Activated naive CD4-positive, alpha-beta T cell treated with anti-CD3 and anti-CD28 coated beads, Interleukin-2, amount 10 ng/mL, durations not matched to agents 7 days and 5 days (primary cell): ENCODE results near the gene LSM3.

Source experiments
- CTCF ChIA-PET: fragments of 350-600 bp; sonication (Branson Sonifier 250); formaldehyde crosslinking; loops from one replicate; lab custom pipeline; 2021; ENCODE audit warnings: antibody characterized with exemption; lab: Charles Lee
- DNase-seq: peaks from one replicate; pipeline ENCODE4 v3.0.0-alpha.2; 2020
- H3K27ac Mint-ChIP-seq: one replicate; pipeline ENCODE4 v1.8.0; 2021; ENCODE audit warnings: mild to moderate bottlenecking, moderate library complexity, mixed read lengths
- H3K27me3 Mint-ChIP-seq: one replicate; pipeline ENCODE4 v1.8.0; 2021; ENCODE audit warnings: mild to moderate bottlenecking, mixed read lengths
- H3K36me3 Mint-ChIP-seq: one replicate; pipeline ENCODE4 v1.8.0; 2021; ENCODE audit warnings: mixed read lengths
- H3K4me1 Mint-ChIP-seq: one replicate; pipeline ENCODE4 v1.8.0; 2021; ENCODE audit warnings: mixed read lengths
- H3K4me3 Mint-ChIP-seq: one replicate; pipeline ENCODE4 v1.8.0; 2021; ENCODE audit warnings: mild to moderate bottlenecking, moderate library complexity, mixed read lengths
- H3K9me3 Mint-ChIP-seq: one replicate; pipeline ENCODE4 v1.8.0; 2021; ENCODE audit warnings: mixed read lengths

LSM3 gene

DNA sequence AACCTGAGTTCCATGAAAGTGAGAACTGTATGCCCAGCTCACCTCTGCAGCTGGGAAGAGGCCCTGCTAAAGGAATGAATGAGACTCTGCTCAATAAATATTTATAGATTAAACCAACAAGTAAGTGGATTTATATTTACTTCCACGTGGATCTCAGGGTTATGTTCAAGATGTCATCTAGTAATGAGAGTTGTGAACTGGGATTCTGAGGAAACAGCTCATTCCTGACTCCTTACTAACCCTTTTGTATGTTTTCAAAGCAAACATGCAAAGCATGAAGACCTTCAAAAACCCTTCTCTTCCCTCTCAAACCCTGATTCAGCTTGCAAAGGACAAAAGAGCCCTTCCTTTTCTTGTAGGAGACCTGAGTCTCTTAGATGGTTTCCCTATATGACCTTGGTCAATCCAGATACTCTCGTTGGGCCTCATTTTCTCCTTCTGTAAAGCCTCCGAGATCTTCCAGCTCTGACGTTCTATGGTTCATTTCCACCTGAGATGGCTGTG is 53.4 kb downstream of the LSM3 start:
- Mint-ChIP-seq H3K4me1 (peaks cover 8% of the 10 kb centered on the region), H3K4me3 (no peak overlapping the region), H3K9me3 (peaks cover 3% of the 10 kb centered on the region), H3K27ac (no peak overlapping the region), H3K27me3 (peaks cover 37% of the 10 kb centered on the region), H3K36me3 (peaks cover 2% of the 10 kb centered on the region)
- no peak for DNase-seq
- CTCF ChIA-PET: interaction anchor here (0.8 to 3.0 kb wide), 6 partner anchors 11 to 231 kb away, joined by 4 to 22 read pairs (median 4); no protein-coding TSS in a partner anchor

DNA sequence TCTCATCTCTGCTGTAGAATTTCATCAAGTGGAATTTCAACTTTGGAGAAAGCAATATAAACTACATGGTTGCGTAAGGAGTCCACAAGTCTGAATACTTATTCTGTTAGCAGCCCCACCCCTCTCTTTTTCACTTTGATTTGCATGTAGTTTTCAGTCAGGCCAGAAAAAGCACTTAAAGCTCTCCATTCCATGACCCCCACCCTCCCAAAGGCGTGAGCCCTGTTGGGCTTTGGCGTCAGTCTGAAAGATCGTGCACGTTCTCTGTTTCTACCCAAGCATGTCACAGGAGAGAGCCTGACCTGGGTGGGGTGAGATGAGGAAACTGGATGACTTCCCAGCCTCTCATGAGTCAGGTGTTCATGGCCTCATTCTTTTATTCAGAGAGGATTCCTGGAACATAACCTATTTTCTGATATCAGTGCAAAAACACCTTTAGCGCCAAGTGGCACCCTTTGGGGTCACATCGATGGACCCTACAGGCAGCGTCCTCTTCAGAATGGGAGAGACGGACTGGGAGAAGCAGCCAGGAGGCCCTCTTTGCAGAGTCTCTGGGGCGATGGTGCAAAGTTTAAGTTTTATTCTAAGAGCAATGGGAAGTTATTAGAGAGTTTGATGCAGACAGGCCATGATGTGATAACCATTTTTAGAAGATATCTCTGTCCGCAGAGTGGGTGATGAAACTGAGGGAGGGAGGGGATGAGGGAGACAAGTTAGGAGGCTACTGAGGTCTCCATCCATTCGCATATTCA is 55.8 kb downstream of the LSM3 start:
- Mint-ChIP-seq H3K36me3 (peaks cover 2% of the 10 kb centered on the region), H3K27me3 (peaks cover 43% of the 10 kb centered on the region), H3K4me3 (no peak overlapping the region), H3K9me3 (peaks cover 3% of the 10 kb centered on the region), H3K27ac (no peak overlapping the region), H3K4me1 (peaks cover 8% of the 10 kb centered on the region)
- no peak for DNase-seq
- CTCF ChIA-PET: interaction anchor here (0.9 kb wide), 1 partner anchor 21 kb away, joined by 5 read pairs; no protein-coding TSS in a partner anchor

DNA sequence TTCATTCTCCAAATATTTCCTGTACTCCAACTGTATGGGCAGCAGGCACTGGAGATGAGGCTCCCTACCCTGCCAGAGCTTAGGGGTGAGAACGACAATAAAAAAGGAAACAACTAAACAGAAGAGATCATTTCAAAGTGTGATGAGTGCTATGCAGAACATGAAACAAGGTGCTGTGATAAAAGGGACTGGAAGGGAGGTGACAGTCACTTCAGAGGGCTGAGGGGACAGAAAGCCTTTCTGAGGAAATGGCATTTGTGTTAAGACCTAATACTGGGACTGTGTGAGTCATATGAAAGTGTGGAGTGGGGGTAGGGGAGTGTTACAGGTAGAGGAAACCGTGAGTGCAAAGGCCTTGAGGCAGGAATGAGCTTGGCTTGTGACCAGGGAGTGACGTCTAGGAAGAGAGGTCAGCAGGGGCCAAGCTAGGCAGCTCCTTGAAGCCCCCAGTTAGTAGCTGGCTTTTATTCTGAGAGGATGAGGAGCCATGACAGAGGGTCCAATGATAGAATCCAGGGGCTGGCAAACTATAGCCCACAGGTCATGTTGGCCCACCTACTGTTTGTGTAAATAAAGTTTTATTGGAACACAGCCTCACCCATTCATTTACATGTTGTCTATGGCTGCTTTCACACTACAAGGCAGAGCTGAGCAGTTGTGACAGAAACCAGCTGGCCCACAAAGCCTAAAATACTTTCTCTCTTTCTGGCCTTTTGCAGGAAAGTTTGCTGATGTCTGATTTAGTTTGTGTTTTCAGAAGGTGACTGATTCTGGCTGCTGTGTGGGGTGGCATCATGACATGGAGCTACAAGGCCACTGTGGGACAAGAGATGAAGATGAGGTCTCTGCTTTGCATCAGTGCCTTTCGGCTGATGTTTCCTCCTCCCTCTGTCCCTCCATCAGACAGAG is 56.6 kb downstream of the LSM3 start:
- Mint-ChIP-seq H3K9me3 (peaks cover 3% of the 10 kb centered on the region), H3K27me3 (peaks cover 43% of the 10 kb centered on the region), H3K36me3 (peaks cover 2% of the 10 kb centered on the region), H3K4me3 (no peak overlapping the region), H3K27ac (no peak overlapping the region), H3K4me1 (peaks cover 8% of the 10 kb centered on the region)
- no peak for DNase-seq
- CTCF ChIA-PET: interaction anchor here (0.9 kb wide), 2 partner anchors 22 to 24 kb away, joined by 3 to 5 read pairs; no protein-coding TSS in a partner anchor

DNA sequence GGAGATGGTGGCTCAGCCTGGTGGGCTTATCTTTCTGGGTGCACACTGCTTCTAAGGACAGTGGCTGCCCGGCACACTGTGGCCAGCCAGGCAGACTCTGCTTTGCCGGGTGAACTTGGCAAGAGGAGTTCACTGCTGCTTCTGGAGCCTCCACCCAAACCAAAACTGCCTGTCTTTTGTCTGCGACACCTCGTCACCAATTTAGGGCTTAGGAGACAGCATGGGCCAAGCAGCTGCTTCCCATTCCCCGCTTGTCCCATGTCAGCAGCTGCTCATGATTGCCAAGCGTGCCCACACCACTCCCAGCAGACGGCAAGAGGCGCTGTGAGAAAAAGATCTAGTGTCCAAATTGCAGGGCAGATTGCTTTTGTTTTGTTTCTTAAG is 57.3 kb downstream of the LSM3 start:
- Mint-ChIP-seq H3K27ac (no peak overlapping the region), H3K9me3 (peaks cover 3% of the 10 kb centered on the region), H3K27me3 (peaks cover 37% of the 10 kb centered on the region), H3K36me3 (peaks cover 2% of the 10 kb centered on the region), H3K4me1 (peaks cover 8% of the 10 kb centered on the region), H3K4me3 (no peak overlapping the region)
- no peak for DNase-seq
- CTCF ChIA-PET: interaction anchor here (0.7 to 0.9 kb wide), 2 partner anchors 25 to 36 kb away, joined by 3 to 4 read pairs; no protein-coding TSS in a partner anchor

DNA sequence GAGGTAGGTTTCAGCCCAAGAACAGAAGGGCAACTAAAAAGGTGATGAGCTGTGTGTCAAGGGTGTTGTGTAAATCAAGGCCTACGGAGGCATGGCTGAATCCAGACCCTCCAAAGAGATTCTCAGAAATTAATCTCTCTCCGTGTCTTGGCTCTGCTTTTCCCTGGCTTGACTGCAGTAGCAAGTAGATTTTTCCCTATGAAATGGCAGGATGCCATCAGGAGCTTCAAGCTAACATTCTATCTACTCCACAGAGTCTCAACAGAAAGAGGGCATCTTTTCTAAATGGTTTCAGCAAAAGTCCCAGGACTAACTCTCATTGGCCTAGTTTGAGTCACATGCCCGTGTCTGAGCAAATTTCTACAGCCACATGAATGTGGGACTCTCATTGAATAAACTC is 58.3 kb downstream of the LSM3 start:
- Mint-ChIP-seq H3K27ac (no peak overlapping the region), H3K36me3 (peaks cover 2% of the 10 kb centered on the region), H3K4me3 (no peak overlapping the region), H3K4me1 (peaks cover 8% of the 10 kb centered on the region), H3K9me3 (peaks cover 3% of the 10 kb centered on the region), H3K27me3 (peaks cover 30% of the 10 kb centered on the region)
- CTCF ChIA-PET: no interaction called here
- DNase-seq: no peak

DNA sequence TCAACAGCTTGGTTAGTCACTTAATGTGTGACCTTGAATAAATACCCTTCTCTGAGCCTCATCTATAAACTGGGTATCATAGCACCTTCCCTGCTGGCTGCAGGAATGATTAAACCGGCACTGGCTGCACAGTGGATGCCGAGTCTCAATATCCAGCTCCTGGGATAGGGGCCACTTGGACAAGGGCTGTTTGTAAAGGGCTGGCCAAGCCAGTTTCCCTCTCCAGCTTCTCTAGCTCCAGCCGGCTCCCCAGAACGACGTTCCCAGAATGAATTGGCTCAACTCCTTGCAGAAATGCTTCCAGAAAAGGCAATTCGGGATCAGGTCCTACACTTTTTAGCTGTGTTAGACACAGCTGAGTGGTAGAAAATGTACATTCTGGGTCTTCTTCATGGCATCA is 58.8 kb downstream of the LSM3 start:
- DNase-seq: no peak
- H3K9me3 Mint-ChIP-seq: peaks cover 3% of the 10 kb centered on the region
- no peak overlapping the region for H3K27ac Mint-ChIP-seq
- peaks cover 8% of the 10 kb centered on the region for H3K4me1 Mint-ChIP-seq
- peaks cover 2% of the 10 kb centered on the region for H3K36me3 Mint-ChIP-seq
- CTCF ChIA-PET: no interaction called here
- H3K27me3 Mint-ChIP-seq: peaks cover 26% of the 10 kb centered on the region
- H3K4me3 Mint-ChIP-seq: no peak overlapping the region

DNA sequence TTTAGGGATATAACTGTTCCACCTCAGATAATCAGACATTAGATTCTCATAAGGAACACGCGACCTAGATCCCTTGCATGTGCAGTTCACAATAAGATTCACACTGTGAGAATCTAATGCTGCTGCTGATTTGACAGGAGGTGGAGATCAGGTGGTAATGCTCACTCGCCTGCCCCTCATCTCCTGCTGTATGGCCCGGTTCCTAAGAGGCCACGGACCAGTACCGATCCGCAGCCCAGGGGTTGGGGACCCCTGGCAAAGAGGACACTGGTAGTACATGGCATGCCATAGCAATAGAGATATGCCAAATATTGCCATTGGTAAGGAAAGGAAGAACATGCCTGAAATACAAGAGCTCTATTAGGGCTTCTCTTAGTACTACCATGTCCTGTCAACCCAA is 59.7 kb downstream of the LSM3 start:
- Mint-ChIP-seq H3K27me3 (peaks cover 20% of the 10 kb centered on the region), H3K36me3 (no peaks in the 10 kb centered on the region), H3K4me3 (no peak overlapping the region), H3K9me3 (peaks cover 3% of the 10 kb centered on the region), H3K4me1 (peaks cover 3% of the 10 kb centered on the region), H3K27ac (no peak overlapping the region)
- DNase-seq: no peak
- CTCF ChIA-PET: interaction anchor here (1.1 to 1.2 kb wide), 2 partner anchors 35 to 224 kb away, joined by 3 to 4 read pairs; no protein-coding TSS in a partner anchor

DNA sequence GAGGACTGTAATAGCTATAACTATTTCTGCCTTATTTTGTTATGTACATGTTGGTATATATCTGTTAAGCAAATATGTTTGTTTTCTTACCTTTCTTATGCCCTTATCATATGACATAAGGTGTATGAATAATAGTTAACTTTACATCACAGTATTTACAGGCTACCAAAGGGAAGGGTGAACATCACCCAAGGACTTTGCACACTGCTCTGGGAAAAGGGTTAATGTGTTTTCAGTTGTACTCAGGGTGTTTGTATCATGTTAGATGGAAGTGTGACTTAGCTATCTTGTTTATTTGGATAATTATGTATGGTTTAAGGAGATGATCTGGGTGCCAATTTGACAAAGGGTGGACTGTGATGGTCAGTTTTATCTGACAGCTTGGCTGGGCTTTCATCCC is 60.3 kb downstream of the LSM3 start:
- no peaks in the 10 kb centered on the region for H3K4me1 Mint-ChIP-seq
- no peak overlapping the region for H3K27ac Mint-ChIP-seq
- H3K9me3 Mint-ChIP-seq: no peaks in the 10 kb centered on the region

DNA sequence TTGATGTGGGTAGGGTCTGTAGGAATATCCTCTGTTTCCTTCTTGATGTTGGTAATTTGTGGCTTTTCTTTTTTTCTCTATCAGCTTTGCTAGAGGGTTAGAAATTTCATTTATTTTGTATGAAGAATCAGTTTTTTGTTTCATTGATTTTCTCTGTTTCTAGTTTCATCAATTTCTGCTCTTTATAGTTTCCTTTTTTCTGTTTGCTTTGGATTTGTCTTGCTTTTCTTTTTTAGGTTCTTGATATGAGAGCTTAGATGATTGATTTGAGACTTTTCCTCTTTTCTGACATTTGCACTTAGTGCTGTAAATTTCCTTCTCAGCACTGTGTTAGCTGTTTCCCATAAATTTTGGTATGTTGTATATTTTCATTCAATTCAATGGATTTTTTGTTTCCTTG is 61.3 kb downstream of the LSM3 start:
- H3K27me3 Mint-ChIP-seq: peaks cover 17% of the 10 kb centered on the region
- H3K9me3 Mint-ChIP-seq: no peaks in the 10 kb centered on the region
- no peak overlapping the region for H3K27ac Mint-ChIP-seq
- H3K36me3 Mint-ChIP-seq: no peaks in the 10 kb centered on the region
- no peak overlapping the region for H3K4me3 Mint-ChIP-seq
- no peaks in the 10 kb centered on the region for H3K4me1 Mint-ChIP-seq
- DNase-seq: no peak
- CTCF ChIA-PET: no interaction called here

More for the DNA sequence above, 60.3 kb downstream of the LSM3 start:
- Mint-ChIP-seq H3K4me3 (no peak overlapping the region), H3K36me3 (no peaks in the 10 kb centered on the region), H3K27me3 (peaks cover 17% of the 10 kb centered on the region)
- DNase-seq: no peak
- CTCF ChIA-PET: interaction anchor here (1.1 to 1.2 kb wide), 2 partner anchors 35 to 223 kb away, joined by 3 to 4 read pairs; no protein-coding TSS in a partner anchor

DNA sequence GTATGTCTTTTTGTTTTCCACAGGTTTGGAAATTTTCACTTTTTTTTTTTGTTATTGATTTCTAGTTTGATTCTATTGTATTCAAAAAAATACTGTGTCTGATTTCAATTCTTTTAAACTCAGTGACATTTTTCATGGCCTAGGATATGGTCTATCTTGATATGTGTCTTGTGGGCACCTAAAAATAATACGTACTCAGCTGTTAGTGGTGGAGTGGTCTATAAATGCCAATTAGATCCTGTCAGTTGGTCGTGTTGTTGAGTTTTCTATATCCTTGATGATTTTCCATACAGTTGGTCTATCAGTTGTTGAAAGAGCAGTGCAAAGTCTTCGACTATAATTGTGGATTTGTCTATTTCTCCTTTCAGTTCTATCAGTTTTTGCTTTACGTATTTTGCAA is 61.7 kb downstream of the LSM3 start:
- Mint-ChIP-seq H3K9me3 (no peaks in the 10 kb centered on the region), H3K27ac (no peak overlapping the region), H3K27me3 (peaks cover 17% of the 10 kb centered on the region), H3K4me3 (no peak overlapping the region), H3K4me1 (no peaks in the 10 kb centered on the region), H3K36me3 (no peaks in the 10 kb centered on the region)
- no peak for DNase-seq
- CTCF ChIA-PET: no interaction called here

DNA sequence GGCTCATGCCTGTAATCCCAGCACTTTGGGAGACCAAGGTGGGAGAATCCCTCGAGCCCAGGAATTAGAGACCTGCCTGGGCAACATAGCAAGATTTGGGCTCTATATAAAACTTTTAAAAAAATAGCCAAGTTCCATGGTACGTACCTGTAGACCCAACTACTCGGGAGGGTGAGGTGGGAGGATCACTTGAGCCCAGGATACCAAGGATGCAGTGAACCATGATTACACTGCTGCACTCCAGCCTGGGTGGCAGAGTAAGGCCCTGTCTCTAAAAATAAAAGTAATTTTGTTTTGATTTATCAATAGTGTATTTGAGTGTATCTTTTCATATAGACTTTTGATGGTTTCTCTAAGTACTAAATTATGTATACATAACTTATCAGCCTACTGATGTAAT is 63.1 kb downstream of the LSM3 start:
- Mint-ChIP-seq H3K4me3 (no peak overlapping the region), H3K27me3 (peaks cover 19% of the 10 kb centered on the region), H3K9me3 (no peaks in the 10 kb centered on the region), H3K4me1 (no peaks in the 10 kb centered on the region), H3K36me3 (no peaks in the 10 kb centered on the region), H3K27ac (no peak overlapping the region)
- no peak for DNase-seq
- CTCF ChIA-PET: interaction anchor here (0.6 to 1.7 kb wide), 3 partner anchors 9 to 207 kb away, joined by 3 to 4 read pairs (median 4); no protein-coding TSS in a partner anchor

DNA sequence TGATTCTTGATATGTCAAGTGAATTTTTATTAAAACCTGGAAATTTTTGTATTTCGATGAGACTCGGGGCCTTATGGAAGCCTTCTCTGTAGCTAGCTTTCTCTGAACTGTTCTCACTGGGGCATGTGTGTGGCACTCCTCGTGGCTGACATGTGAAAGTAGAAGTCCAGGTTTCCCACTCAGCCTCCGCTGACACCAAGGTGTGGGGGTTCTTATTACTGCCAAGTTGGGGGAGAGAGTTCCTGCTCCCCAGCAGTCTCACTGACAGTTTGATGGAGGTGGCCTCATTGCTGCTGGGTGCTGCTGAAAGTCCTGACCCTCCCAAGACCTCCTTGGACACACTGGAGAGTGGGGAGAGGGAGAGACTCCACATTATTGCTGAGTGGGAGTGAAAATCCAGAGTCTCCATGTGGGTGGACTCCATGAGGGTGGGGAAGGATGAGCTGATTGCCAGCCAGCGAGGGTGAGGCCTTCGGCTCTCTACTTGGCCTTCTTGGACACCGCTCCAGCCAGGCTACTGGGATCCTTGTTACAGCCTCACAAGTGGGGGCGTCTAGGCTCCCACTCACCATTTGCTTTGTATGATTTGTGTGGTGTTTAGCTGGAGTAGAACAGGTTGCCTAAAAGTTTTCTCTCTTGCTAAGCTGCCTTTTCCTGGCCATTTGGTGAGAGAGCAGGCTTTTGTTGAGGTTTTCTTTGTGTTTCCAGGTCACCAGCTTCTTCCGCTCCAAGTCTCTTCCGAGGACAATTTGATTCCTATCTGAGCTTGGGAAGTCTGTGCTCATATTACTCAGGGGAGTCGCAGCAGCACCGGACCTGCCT is 64.1 kb downstream of the LSM3 start:
- Mint-ChIP-seq H3K27ac (no peak overlapping the region), H3K36me3 (no peaks in the 10 kb centered on the region), H3K4me3 (no peak overlapping the region), H3K4me1 (no peaks in the 10 kb centered on the region), H3K27me3 (peaks cover 16% of the 10 kb centered on the region), H3K9me3 (no peaks in the 10 kb centered on the region)
- no peak for DNase-seq
- CTCF ChIA-PET: interaction anchor here (1.7 kb wide), 1 partner anchor 10 kb away, joined by 4 read pairs; no protein-coding TSS in a partner anchor

DNA sequence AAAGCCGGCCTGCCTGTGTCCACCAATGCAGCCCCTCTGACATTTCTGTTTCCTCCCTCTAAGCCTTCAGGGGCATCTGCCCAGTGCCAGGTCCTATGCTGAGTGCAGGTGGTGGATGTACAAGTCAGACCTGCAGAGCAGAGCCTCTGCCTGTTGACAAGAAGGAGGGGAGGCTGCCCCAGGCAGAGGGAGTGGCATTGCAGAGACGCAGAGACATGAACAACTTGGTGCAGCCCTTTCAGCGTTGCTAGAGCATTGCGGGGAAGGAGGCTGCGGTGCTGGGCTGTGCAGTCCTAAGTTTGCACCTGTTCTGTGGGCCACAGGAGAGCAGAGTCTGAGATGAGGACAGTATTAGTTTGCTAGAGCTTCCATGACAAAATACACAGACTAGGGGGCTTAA is 65.2 kb downstream of the LSM3 start:
- Mint-ChIP-seq H3K4me1 (no peaks in the 10 kb centered on the region), H3K9me3 (no peaks in the 10 kb centered on the region), H3K27ac (no peak overlapping the region), H3K36me3 (no peaks in the 10 kb centered on the region), H3K4me3 (no peak overlapping the region), H3K27me3 (peaks cover 21% of the 10 kb centered on the region)
- DNase-seq: no peak
- CTCF ChIA-PET: no interaction called here
